IPS-18c (cell line): ENCODE measurements around the gene ASIC4.
A peak's percentile ranks its signal among the peaks of the same experiment; 100 is the strongest.

ENCODE experiments used
- H3K4me3 ChIP-seq: 2 replicates; pipeline ENCODE4 v1.7.0; 2013; ENCODE audit warnings: low read depth, mild to moderate bottlenecking, low read length, moderate library complexity; ENCODE audit not compliant: insufficient read depth
- H3K9me3 ChIP-seq: one replicate; pipeline ENCODE4 v1.6.1; 2013; ENCODE audit warnings: mild to moderate bottlenecking, low read length, moderate library complexity; ENCODE audit not compliant: control insufficient read depth, insufficient read depth

Gene ASIC4

GRCh38 chr2:219563271-219563928 lies 49.1 kb downstream of the ASIC4 start:
- Histone ChIP-seq H3K4me3 (no peak overlapping the region), H3K9me3 (no peaks in the 10 kb centered on the region)

- H3K4me3 ChIP-seq: peak overlapping the region; percentile 36; the same call in 1 of the 2 replicates
- H3K9me3 ChIP-seq: peaks cover 3% of the 10 kb centered on the region
Observed at GRCh38 chr2:219565130-219566080, 51.1 kb downstream of the ASIC4 start.

- Histone ChIP-seq H3K9me3 (peaks cover 3% of the 10 kb centered on the region), H3K4me3 (peak overlapping the region; percentile 15; the same call in 1 of the 2 replicates)
Observed at GRCh38 chr2:219566640-219567039, 52.4 kb downstream of the ASIC4 start.

GRCh38 chr2:219567131-219567530 lies 52.8 kb downstream of the ASIC4 start:
- Histone ChIP-seq H3K9me3 (peaks cover 3% of the 10 kb centered on the region), H3K4me3 (no peak overlapping the region)

- H3K9me3 ChIP-seq: peaks cover 3% of the 10 kb centered on the region
- no peak overlapping the region; the same call in 1 of the 2 replicates for H3K4me3 ChIP-seq
Observed at GRCh38 chr2:219567791-219568361, 53.6 kb downstream of the ASIC4 start.

- H3K4me3 ChIP-seq: no peak overlapping the region
- H3K9me3 ChIP-seq: peaks cover 3% of the 10 kb centered on the region
Observed at GRCh38 chr2:219569041-219569440, 54.8 kb downstream of the ASIC4 start.

GRCh38 chr2:219569635-219570034 lies 55.4 kb downstream of the ASIC4 start:
- Histone ChIP-seq H3K4me3 (peak overlapping the region; percentile 58; the same call in 1 of the 2 replicates), H3K9me3 (peaks cover 3% of the 10 kb centered on the region)

GRCh38 chr2:219570194-219570923 lies 56.1 kb downstream of the ASIC4 start:
- Histone ChIP-seq H3K4me3 (peak overlapping the region; percentile 58), H3K9me3 (peaks cover 3% of the 10 kb centered on the region)

GRCh38 chr2:219570924-219571310 lies 56.6 kb downstream of the ASIC4 start:
- peaks cover 3% of the 10 kb centered on the region for H3K9me3 ChIP-seq
- H3K4me3 ChIP-seq: peak overlapping the region; percentile 58

GRCh38 chr2:219571311-219572236 lies 57.3 kb downstream of the ASIC4 start, which contains the start of gene OBSL1:
OBSL1 (minus strand) TSS chr2:219571539; CDS start chr2:219571232, 307 bp downstream.
- peak within 1 kb of the TSS; percentile 58 for H3K4me3 ChIP-seq
- H3K9me3 ChIP-seq: peaks cover 3% of the 10 kb centered on the region

- H3K4me3 ChIP-seq: peak within 1 kb of the TSS; percentile 58; the same call in 1 of the 2 replicates
- H3K9me3 ChIP-seq: peaks cover 3% of the 10 kb centered on the region
Observed at GRCh38 chr2:219572237-219573001, 58.1 kb downstream of the ASIC4 start, which contains the start of gene INHA. INHA (plus strand) TSS chr2:219572310; CDS start chr2:219572375, 65 bp downstream.

GRCh38 chr2:219573166-219573565 lies 58.9 kb downstream of the ASIC4 start:
- Histone ChIP-seq H3K4me3 (no peak overlapping the region), H3K9me3 (peaks cover 3% of the 10 kb centered on the region)

GRCh38 chr2:219574484-219575311 lies 60.4 kb downstream of the ASIC4 start:
- no peak overlapping the region for H3K4me3 ChIP-seq
- H3K9me3 ChIP-seq: no peaks in the 10 kb centered on the region

GRCh38 chr2:219575566-219576504 lies 61.6 kb downstream of the ASIC4 start:
- no peaks in the 10 kb centered on the region for H3K9me3 ChIP-seq
- H3K4me3 ChIP-seq: no peak overlapping the region
